GM19240 (cell line): ENCODE data around the gene CACNA1I.

ENCODE experiments used
- DNase-seq: peaks from one replicate; pipeline ENCODE4 v3.0.0; 2011; ENCODE audit warnings: low spot score; ENCODE audit not compliant: insufficient read length

CACNA1I gene

DNA sequence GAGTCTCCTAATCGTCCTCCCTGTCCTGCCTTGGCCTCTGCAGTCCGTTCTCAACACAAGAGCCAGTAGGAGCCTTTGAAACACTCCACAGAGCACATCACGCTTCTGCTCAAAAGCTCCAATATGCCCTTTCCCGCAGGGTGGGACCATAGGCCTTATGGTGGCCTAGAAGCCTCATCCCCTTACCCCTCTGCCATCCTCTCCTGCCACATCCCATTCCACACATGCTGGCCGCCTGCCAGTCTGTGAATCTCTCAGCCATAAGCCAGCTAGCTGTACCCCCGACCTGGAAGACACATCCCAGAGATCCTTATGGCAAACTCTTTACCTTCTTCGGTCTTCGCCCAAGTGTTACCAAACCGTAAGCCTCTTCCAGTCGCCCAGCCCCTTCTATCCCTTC lies 165.2 kb downstream of the CACNA1I start:
- DNase-seq, result no peak

DNA sequence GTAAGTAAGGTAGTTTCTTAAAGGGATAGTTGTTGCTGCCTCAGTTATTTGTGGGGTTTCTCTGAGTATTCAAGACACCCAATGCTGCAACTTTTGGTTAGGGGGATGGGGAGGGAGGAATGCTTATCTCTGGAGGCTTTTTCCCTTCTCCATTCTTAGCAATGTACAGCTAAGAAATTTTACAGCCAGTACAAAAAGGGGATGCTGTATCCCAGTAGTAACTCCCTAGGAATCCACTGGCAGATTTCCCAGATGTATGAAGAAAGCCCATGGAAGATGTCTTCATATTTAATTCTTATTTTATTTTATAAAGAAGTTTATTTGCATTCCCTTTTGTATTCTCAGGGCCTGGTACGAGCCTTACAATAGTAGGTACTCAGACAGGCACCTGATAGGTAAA lies 168.2 kb downstream of the CACNA1I start:
- DNase-seq, result no peak
